Panc1 (cell line): ENCODE data around the gene STARD7. TPM values are rescaled to one million over a fixed set of nuclear protein-coding genes. Genes with fewer than 3 reads are reported as not detected.
"Not testable (repeated sequence)": the region's sequence is repeated elsewhere in the genome, so short reads cannot be mapped to it uniquely, and the experiment has no call there.

Source experiments
- ATAC-seq: fragments of 200-7000 bp; cut with Tn5 transposase; 2 replicates; pipeline ENCODE4 v1.9.1; 2020; ENCODE audit warnings: mild to moderate bottlenecking, moderate library complexity
- BruUV-seq: library from RNA; stranded (reverse); fragments of 400-500 nt; replicated peaks from 2 replicates; lab custom pipeline; 2021; lab: Mats Ljungman, UMichigan
- CTCF ChIA-PET: fragments of 300-600 bp; sonication (Branson Sonifier 250); formaldehyde crosslinking; loops from one replicate; lab custom pipeline; 2022; ENCODE audit warnings: antibody characterized with exemption; lab: Charles Lee
- POLR2A ChIA-PET: fragments of 300-600 bp; sonication (Branson Sonifier 250); formaldehyde crosslinking; loops from one replicate; lab custom pipeline; 2022; ENCODE audit warnings: antibody characterized with exemption; lab: Charles Lee
- DNase-seq: peaks from one replicate; pipeline ENCODE4 v3.0.0-alpha.2; 2010; ENCODE audit warnings: low read depth, low spot score
- H3K27ac ChIP-seq: 2 replicates; pipeline ENCODE4 v1.5.1; 2011; ENCODE audit warnings: mild to moderate bottlenecking, low read length, inconsistent platforms
- H3K27me3 ChIP-seq: fragments of 200-500 bp; sonication (Bioruptor generic); 2 replicates; pipeline ENCODE4 v1.6.0; 2014; ENCODE audit warnings: low read length, inconsistent platforms; ENCODE audit not compliant: control insufficient read depth, insufficient read depth
- H3K36me3 ChIP-seq: fragments of 200-500 bp; sonication (Bioruptor generic); 2 replicates; pipeline ENCODE4 v1.5.1; 2014; ENCODE audit warnings: inconsistent platforms, mild to moderate bottlenecking, low read length, moderate library complexity; ENCODE audit not compliant: control insufficient read depth, insufficient read depth
- H3K4me1 ChIP-seq: 2 replicates; pipeline ENCODE4 v1.5.1; 2011; ENCODE audit warnings: inconsistent platforms, mild to moderate bottlenecking, low read length, moderate library complexity; ENCODE audit not compliant: control insufficient read depth, insufficient read depth
- H3K4me3 ChIP-seq, 2 experiments: 2 replicates each; pipeline ENCODE4 v1.5.1; 2011 to 2012; ENCODE audit warnings: low read depth in 2 of 2, low read length in 2 of 2, mild to moderate bottlenecking in 2 of 2, inconsistent platforms in 1 of 2, moderate library complexity in 1 of 2
- H3K9me3 ChIP-seq: fragments of 200-500 bp; sonication (Bioruptor generic); 2 replicates; pipeline ENCODE4 v1.5.1; 2014; ENCODE audit warnings: low read depth, mild to moderate bottlenecking, inconsistent platforms, low read length, moderate library complexity; ENCODE audit not compliant: control insufficient read depth, insufficient read depth
- POLR2AphosphoS5 ChIP-seq: IDR thresholded peaks from 2 replicates; pipeline ENCODE4 v1.6.1; 2012; ENCODE audit warnings: mild to moderate bottlenecking, low read depth, low read length, moderate library complexity
- SIN3A ChIP-seq: IDR thresholded peaks from 2 replicates; pipeline ENCODE4 v1.6.1; 2012; ENCODE audit warnings: low read depth, mild to moderate bottlenecking, low read length, moderate library complexity, borderline replicate concordance; ENCODE audit not compliant: insufficient read depth
- TCF7L2 ChIP-seq: IDR thresholded peaks from 2 replicates; pipeline ENCODE4 v1.6.1; 2011; ENCODE audit warnings: mild to moderate bottlenecking, low read depth, low read length, inconsistent platforms
- in situ Hi-C: cut with HindIII; loops from 2 replicates; pipeline ENCODE4 v1.10.0; 2016; ENCODE audit warnings: low sequenced_read_pairs, low pct_unique_long_range_greater_than_20kb
- intact Hi-C: fragments of 100-400 bp; cut with micrococcal nuclease; formaldehyde crosslinking; loops from one replicate; pipeline ENCODE4 v1.10.0; 2022; ENCODE audit not compliant: unreplicated experiment
- total RNA-seq: library from RNA; stranded (reverse); gene quantifications from one replicate; pipeline ENCODE4 v1.2.1, GENCODE V29; 2021; ENCODE audit not compliant: unreplicated experiment
- TF ChIP-seq, protein P1 (sequence below): fragments of 450-650 bp; IDR thresholded peaks from 2 replicates; pipeline ENCODE4 v1.5.1; 2017; ENCODE audit warnings: mild to moderate bottlenecking
- TF ChIP-seq, protein P2 (sequence below), 2 experiments: IDR thresholded peaks; 2 replicates each; pipeline ENCODE4 v1.6.1; 2011 to 2012; ENCODE audit warnings: low read depth in 2 of 2, control low read depth in 1 of 2, low read length in 1 of 2, mild to moderate bottlenecking in 1 of 2, moderate library complexity in 1 of 2; ENCODE audit not compliant: insufficient read depth in 1 of 2

The STARD7 gene
- total RNA-seq, 1 experiment from 2014 or later = 133 TPM

DNA sequence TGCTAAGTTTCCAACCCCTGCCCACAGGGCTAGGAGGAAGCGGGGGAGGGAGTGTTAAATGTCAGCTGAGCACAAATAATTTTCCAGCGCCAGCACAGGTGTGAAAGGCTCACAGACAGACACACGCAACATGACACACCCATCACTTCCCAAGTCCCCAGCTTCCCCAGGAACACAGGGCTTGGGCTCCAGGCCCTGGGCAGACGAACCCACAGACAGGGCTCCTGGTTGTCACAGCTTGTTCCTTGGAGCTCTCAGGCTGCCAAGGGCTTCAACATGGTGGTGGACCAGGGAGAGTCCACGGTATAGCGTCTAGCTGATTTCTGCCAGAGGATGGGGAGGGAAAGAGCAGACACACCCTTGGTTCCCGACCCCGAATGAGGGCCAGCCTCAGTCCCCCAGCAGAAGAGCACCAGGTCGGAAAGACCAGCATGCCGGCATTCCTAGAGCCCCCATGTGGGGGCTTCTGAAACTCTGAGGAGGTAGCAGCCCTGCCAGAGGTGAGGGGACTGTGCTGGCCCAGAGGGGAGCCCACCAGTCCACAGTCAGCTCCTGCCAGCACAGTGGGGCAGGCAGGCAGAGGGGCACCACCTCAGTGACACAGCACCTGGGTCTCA lies 65.3 kb downstream of the STARD7 start:
- no peak for ATAC-seq
- in situ Hi-C loops (no loop called here), intact Hi-C loops (no loop called here)
- Histone ChIP-seq H3K27me3 (no peaks in the 10 kb centered on the region), H3K9me3 (no peaks in the 10 kb centered on the region), H3K4me3 (peak overlapping the region in 1 of 2 experiments; percentile 46; a peak in 1 of 4 replicates), H3K4me1 (peaks cover 28% of the 10 kb centered on the region), H3K27ac (no peak overlapping the region), H3K36me3 (no peaks in the 10 kb centered on the region)
- BruUV-seq = no TSS peak
- ChIA-PET CTCF (interaction anchor here (0.6 to 1.1 kb wide), 2 partner anchors 11 to 151 kb away, joined by 3 read pairs; no protein-coding TSS in a partner anchor), POLR2A (no interaction called here)
- DNase-seq = no peak
- TF ChIP-seq, protein P1, sequence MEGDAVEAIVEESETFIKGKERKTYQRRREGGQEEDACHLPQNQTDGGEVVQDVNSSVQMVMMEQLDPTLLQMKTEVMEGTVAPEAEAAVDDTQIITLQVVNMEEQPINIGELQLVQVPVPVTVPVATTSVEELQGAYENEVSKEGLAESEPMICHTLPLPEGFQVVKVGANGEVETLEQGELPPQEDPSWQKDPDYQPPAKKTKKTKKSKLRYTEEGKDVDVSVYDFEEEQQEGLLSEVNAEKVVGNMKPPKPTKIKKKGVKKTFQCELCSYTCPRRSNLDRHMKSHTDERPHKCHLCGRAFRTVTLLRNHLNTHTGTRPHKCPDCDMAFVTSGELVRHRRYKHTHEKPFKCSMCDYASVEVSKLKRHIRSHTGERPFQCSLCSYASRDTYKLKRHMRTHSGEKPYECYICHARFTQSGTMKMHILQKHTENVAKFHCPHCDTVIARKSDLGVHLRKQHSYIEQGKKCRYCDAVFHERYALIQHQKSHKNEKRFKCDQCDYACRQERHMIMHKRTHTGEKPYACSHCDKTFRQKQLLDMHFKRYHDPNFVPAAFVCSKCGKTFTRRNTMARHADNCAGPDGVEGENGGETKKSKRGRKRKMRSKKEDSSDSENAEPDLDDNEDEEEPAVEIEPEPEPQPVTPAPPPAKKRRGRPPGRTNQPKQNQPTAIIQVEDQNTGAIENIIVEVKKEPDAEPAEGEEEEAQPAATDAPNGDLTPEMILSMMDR = no peak
- no peak for TF ChIP-seq POLR2AphosphoS5
- TF ChIP-seq SIN3A = no peak
- TF ChIP-seq, protein P2, sequence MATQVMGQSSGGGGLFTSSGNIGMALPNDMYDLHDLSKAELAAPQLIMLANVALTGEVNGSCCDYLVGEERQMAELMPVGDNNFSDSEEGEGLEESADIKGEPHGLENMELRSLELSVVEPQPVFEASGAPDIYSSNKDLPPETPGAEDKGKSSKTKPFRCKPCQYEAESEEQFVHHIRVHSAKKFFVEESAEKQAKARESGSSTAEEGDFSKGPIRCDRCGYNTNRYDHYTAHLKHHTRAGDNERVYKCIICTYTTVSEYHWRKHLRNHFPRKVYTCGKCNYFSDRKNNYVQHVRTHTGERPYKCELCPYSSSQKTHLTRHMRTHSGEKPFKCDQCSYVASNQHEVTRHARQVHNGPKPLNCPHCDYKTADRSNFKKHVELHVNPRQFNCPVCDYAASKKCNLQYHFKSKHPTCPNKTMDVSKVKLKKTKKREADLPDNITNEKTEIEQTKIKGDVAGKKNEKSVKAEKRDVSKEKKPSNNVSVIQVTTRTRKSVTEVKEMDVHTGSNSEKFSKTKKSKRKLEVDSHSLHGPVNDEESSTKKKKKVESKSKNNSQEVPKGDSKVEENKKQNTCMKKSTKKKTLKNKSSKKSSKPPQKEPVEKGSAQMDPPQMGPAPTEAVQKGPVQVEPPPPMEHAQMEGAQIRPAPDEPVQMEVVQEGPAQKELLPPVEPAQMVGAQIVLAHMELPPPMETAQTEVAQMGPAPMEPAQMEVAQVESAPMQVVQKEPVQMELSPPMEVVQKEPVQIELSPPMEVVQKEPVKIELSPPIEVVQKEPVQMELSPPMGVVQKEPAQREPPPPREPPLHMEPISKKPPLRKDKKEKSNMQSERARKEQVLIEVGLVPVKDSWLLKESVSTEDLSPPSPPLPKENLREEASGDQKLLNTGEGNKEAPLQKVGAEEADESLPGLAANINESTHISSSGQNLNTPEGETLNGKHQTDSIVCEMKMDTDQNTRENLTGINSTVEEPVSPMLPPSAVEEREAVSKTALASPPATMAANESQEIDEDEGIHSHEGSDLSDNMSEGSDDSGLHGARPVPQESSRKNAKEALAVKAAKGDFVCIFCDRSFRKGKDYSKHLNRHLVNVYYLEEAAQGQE (IDR thresholded peaks at IDR 0.05; ENCODE audit: insufficient read depth in 1 of 2, low read depth in 2 of 2, low read length in 1 of 2) = no peak
- TF ChIP-seq TCF7L2 = no peak

DNA sequence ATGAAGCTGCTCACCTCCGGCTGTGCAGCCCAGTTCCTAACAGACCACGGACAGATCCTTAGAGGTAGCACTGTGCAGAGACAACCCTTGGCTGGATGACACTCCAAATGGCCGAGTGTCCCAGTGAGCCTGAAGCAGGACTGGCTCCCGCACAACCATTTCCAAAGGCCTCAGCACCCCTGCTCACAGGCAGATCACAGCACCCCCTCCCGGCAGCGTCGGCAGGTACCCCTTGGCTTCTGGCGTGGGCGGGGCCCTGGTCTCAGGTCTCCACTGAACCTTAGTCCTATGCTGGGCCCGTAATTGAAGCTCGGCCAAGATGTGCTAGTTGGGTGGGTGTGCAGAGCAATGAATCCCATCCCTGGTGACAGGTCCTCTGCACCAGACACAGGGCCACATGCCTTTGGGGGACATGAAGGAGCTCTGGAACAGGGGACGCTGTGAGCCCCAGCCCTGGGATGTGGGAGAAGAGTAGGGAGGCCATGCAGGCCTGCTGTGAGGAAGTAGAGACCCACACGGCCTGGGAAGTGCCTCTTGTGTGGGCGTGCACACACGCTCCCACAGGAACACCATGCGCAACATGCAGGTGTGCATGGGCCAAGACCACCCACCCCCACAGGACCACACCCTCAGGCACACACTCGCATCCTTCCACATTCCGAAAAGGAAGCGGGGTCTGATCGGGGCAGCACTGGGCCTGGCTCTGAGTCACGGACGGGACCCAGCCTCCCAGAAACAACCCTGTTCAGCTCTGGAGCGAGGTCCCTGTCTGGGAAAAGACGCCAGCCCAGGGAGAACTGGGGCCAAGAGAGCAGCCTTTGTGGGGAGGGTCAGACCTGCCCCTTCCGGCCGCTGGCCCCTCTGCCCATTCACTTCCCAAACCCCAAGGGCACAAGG lies 66.2 kb downstream of the STARD7 start:
- no peaks in the 10 kb centered on the region for H3K36me3 ChIP-seq
- no peak overlapping the region for H3K4me3 ChIP-seq
- in situ Hi-C loops = no loop called here
- TF ChIP-seq, protein P1 = no peak; the same call in 1 of the 2 replicates
- TF ChIP-seq, protein P2 (IDR thresholded peaks at IDR 0.05; ENCODE audit: insufficient read depth in 1 of 2, low read depth in 2 of 2, low read length in 1 of 2) = no peak
- TF ChIP-seq TCF7L2 (no peak), POLR2AphosphoS5 (no peak), SIN3A (no peak)
- DNase-seq = no peak
- BruUV-seq = no TSS peak
- POLR2A ChIA-PET = no interaction called here
- intact Hi-C loops = no loop called here
- CTCF ChIA-PET = interaction anchor here (0.5 to 1.1 kb wide), 3 partner anchors 11 to 150 kb away, joined by 3 to 4 read pairs (median 3); no protein-coding TSS in a partner anchor
- H3K9me3 ChIP-seq = no peaks in the 10 kb centered on the region
- H3K4me1 ChIP-seq = peaks cover 19% of the 10 kb centered on the region
- ATAC-seq = no peak
- no peak overlapping the region for H3K27ac ChIP-seq
- H3K27me3 ChIP-seq = no peaks in the 10 kb centered on the region

DNA sequence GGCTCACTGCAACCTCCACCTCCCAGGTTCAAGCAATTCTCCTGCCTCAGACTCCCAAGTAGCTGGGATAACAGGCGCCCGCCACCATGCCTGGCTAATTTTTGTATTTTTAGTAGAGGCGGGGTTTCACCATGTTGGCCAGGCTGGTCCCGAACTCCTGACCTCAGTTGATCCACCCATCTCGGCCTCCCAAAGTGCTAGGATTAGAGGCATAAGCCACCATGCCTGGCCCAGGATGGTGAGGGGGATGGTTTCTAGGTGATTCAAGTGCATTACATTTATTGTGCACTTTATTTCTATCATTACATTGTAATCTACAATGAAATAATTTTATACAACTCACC lies 67.0 kb downstream of the STARD7 start:
- H3K36me3 ChIP-seq, H3K27me3 ChIP-seq, DNase-seq, POLR2A ChIA-PET, CTCF ChIA-PET, H3K9me3 ChIP-seq, intact Hi-C loops, in situ Hi-C loops, H3K27ac ChIP-seq, ATAC-seq, BruUV-seq, H3K4me3 ChIP-seq: not testable (repeated sequence)
- H3K4me1 ChIP-seq = peaks cover 11% of the 10 kb centered on the region
